Sigmoid colon (tissue), 3 donors: ENCODE results near the gene DHX58.

Experiments used
- CTCF ChIP-seq, 4 experiments: fragments of 450-650 bp in 3 of 4; fragments of 200-600 bp in 1 of 4; IDR thresholded peaks; one replicate each; pipeline ENCODE4 v1.5.1; 2016 to 2019; ENCODE audit warnings: antibody characterized with exemption in 4 of 4, mild to moderate bottlenecking in 3 of 4, moderate library complexity in 2 of 4
- POLR2A ChIP-seq, 2 donors: fragments of 450-650 bp; IDR thresholded peaks; one replicate each; pipeline ENCODE4 v1.6.1; 2016; ENCODE audit warnings: antibody characterized with exemption in 2 of 2, mild to moderate bottlenecking in 2 of 2, moderate library complexity in 2 of 2

- TF ChIP-seq CTCF (IDR thresholded peaks at IDR 0.05) (no peak), POLR2A (IDR thresholded peaks at IDR 0.05) (no peak)
These were observed 13.6 kb downstream of the DHX58 start for GRCh38 chr17:42098730-42099399.
